GM18951 (cell line): ENCODE results near the gene CSRP3.
"Not testable (repeated sequence)": the region's sequence is repeated elsewhere in the genome, so short reads cannot be mapped to it uniquely, and the experiment has no call there.

ENCODE experiments used
- POLR2A ChIP-seq: IDR thresholded peaks from 4 replicates; pipeline ENCODE4 v1.6.1; 2011; ENCODE audit warnings: mild to moderate bottlenecking; ENCODE audit not compliant: insufficient read length, insufficient read depth; ENCODE audit errors: extremely low read depth
- in situ Hi-C: fragments of 300-500 bp; cut with MboI; formaldehyde crosslinking; loops from one replicate; pipeline ENCODE4 v1.12.0; 2022; ENCODE audit warnings: low sequenced_read_pairs, mixed read lengths, inconsistent platforms; ENCODE audit not compliant: unreplicated experiment

CSRP3 gene

DNA sequence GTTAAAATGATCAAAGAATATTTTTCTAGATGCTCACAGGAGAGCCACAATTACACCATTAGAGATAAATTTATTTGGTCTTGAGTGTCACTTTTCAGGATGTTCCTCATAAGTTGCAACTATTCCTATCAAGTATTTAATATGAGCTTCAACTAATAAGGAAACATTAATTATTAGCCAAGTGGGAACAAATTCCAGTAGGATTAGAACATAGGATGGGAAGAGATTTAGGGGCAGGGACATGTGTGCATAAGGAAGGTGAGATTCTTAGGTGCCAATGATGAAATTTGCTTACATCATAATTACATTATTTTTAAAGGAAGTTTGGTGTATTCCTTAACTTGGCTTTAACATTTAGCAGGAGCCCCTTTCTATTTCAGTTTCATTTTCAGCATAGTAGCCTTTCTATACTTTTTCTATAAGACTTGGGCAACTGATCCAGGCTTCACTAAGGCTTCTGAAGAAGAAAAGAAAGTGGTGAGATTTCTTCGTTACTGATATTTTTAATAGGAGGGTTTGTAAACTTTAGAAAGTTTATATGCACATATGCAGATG, 38.8 kb downstream of the CSRP3 start:
- in situ Hi-C loops, result no loop called here
- TF ChIP-seq POLR2A, result no peak

- no peak for TF ChIP-seq POLR2A
- in situ Hi-C loops, result no loop called here
Observed at GRCh38 chr11:19161651-19162050, 40.1 kb downstream of the CSRP3 start.

- in situ Hi-C loops, result no loop called here
Observed at GRCh38 chr11:19160847-19161246, 40.9 kb downstream of the CSRP3 start.

DNA sequence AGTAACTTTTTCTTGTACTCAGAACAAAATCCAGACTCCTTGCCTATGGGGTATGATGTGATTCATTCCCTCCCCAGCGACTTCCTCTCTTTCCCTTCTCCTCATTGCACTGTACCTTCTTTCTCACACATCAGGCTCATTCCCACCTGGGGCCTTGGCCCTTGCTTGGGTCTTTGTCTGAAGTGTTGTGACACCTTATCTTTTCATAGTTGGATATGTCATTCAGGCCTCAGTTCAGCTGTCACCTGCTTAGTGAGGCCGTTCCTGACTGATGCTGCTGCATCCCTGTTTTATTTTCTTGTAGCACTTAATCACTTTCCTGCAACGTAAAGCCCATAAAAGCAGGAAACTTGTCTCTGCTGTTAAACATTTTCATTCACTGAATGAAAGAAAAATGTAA, 44.9 kb downstream of the CSRP3 start:
- in situ Hi-C loops, result no loop called here
- TF ChIP-seq POLR2A, result no peak

More at GRCh38 chr11:19160847-19161246, 40.9 kb downstream of the CSRP3 start:
- TF ChIP-seq POLR2A, result no peak

DNA sequence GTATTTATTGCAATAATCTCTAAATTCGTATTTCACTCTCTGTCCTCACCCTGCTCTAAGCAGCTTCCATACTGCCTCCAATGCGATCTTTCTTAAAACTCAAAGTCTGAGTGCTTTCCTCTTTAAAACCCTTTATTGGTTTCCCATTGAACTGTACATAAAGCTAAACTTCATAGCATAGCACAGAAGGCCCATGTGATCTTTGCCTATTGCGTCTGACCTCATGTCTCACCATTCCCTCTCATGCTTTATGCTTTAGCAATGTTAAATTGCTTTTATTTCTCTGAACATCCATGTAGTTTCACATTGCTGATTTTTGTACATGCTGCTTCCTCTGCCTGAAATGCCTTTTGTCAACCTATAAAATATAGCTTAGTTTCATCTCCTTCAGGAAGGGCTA, 56.5 kb downstream of the CSRP3 start:
- no peak for TF ChIP-seq POLR2A
- in situ Hi-C loops, result no loop called here

DNA sequence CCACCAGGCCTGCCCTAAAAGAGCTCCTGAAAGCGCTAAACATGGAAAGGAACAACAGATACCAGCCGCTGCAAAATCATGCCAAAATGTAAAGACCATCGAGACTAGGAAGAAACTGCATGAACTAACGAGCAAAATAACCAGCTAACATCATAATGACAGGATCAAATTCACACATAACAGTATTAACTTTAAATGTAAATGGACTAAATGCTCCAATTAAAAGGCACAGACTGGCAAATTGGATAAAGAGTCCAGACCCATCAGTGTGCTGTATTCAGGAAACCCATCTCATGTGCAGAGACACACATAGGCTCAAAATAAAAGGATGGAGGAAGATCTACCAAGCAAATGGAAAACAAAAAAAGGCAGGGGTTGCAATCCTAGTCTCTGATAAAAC, 64.9 kb downstream of the CSRP3 start:
- in situ Hi-C loops, result not testable (repeated sequence)

DNA sequence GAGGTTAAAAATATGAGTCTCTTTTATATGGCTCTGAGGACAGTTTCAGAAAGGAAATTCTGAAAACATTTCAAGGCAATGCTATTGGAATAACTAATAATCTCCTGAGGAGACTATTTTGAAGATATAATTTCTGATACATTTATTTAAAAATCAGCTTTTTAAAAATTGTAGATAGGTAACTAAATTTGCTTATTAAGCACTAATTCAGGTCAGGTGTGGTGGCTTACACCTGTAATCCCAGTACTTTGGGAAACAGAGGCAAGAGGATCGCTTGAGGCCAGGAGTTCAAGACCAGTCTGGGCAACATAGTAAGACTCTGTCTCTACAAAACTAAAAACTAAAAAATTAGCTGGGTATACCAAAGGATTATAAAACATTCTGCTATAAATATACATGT, 67.8 kb downstream of the CSRP3 start:
- TF ChIP-seq POLR2A, result no peak
- in situ Hi-C loops, result no loop called here
